Spleen (tissue), 7 donors: ENCODE results near the gene SYCP1.

ENCODE experiments used
- POLR2A ChIP-seq, 3 donors: fragments of 450-650 bp; IDR thresholded peaks; one replicate each; pipeline ENCODE4 v1.5.1; 2017; ENCODE audit warnings: antibody characterized with exemption in 3 of 3, mild to moderate bottlenecking in 1 of 3
- POLR2AphosphoS5 ChIP-seq, 3 donors: sonication (generic); formaldehyde crosslinking; IDR thresholded peaks; one replicate each; pipeline ENCODE4 v1.5.1; 2017; ENCODE audit warnings: antibody characterized with exemption in 3 of 3
- TF ChIP-seq, protein P1 (sequence below), 11 experiments: fragments of 200-600 bp in 7 of 11; fragments of 450-650 bp in 4 of 11; sonication (generic) in 4 of 11; IDR thresholded peaks in 8 of 11; conservative IDR thresholded peaks in 3 of 11; 1 replicate in 7 of 11; 2 replicates in 4 of 11; pipeline versions ENCODE4 v1.4.0 to v1.8.0; 2016 to 2021; ENCODE audit warnings: antibody characterized with exemption in 11 of 11, inconsistent platforms in 4 of 11, mild to moderate bottlenecking in 1 of 11
- donor health status: DM: no; HTN: no; CAD: no; lungs with moderate emphysema.
- donor health status: DM: no; HTN: no; CAD: no.
- donor health status: DM: no; HTN: no; CAD: no.

DNA sequence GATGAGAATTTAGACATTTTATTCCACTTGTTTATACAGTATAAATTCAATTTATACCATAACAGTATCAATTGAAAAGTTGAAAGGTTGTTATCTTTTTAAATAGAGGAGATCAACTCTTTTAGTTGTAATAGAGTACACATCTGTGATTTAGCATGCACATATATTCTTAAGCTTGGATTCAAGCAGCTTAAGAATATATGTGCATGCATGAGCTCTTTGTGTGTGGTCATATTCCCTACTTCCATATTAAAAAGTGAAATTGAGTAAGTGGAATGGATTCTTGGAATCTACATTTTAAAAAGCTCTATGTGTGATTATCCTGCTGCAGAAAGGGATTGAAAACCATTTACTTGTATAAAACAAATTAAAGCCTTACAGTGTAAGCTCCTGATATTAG, 71.9 kb downstream of the SYCP1 start:
- TF ChIP-seq POLR2A (IDR thresholded peaks at IDR 0.05) (no peak), POLR2AphosphoS5 (IDR thresholded peaks at IDR 0.05) (no peak)
- TF ChIP-seq, protein P1, sequence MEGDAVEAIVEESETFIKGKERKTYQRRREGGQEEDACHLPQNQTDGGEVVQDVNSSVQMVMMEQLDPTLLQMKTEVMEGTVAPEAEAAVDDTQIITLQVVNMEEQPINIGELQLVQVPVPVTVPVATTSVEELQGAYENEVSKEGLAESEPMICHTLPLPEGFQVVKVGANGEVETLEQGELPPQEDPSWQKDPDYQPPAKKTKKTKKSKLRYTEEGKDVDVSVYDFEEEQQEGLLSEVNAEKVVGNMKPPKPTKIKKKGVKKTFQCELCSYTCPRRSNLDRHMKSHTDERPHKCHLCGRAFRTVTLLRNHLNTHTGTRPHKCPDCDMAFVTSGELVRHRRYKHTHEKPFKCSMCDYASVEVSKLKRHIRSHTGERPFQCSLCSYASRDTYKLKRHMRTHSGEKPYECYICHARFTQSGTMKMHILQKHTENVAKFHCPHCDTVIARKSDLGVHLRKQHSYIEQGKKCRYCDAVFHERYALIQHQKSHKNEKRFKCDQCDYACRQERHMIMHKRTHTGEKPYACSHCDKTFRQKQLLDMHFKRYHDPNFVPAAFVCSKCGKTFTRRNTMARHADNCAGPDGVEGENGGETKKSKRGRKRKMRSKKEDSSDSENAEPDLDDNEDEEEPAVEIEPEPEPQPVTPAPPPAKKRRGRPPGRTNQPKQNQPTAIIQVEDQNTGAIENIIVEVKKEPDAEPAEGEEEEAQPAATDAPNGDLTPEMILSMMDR (IDR thresholded peaks at IDR 0.05 in 8 of 11, conservative IDR thresholded peaks at IDR 0.05 in 3 of 11) = no peak
